GM13976 (cell line): ENCODE data around the gene JAKMIP1.
"Not testable (repeated sequence)": the region's sequence is repeated elsewhere in the genome, so short reads cannot be mapped to it uniquely, and the experiment has no call there.

ENCODE experiments used
- DNase-seq: peaks from one replicate; pipeline ENCODE4 v3.0.0; 2012; ENCODE audit warnings: low spot score
- in situ Hi-C: fragments of 300-500 bp; cut with MboI; formaldehyde crosslinking; loops from one replicate; pipeline ENCODE4 v1.12.0; 2022; ENCODE audit warnings: low sequenced_read_pairs, mixed read lengths, inconsistent platforms; ENCODE audit not compliant: unreplicated experiment
- TF ChIP-seq, protein P1 (sequence below): IDR thresholded peaks from 2 replicates; pipeline ENCODE4 v1.5.1; 2012; ENCODE audit warnings: borderline replicate concordance, mild to moderate bottlenecking; ENCODE audit not compliant: insufficient read depth; ENCODE audit errors: extremely low read depth, missing control alignments, control extremely low read depth

JAKMIP1 gene

DNA sequence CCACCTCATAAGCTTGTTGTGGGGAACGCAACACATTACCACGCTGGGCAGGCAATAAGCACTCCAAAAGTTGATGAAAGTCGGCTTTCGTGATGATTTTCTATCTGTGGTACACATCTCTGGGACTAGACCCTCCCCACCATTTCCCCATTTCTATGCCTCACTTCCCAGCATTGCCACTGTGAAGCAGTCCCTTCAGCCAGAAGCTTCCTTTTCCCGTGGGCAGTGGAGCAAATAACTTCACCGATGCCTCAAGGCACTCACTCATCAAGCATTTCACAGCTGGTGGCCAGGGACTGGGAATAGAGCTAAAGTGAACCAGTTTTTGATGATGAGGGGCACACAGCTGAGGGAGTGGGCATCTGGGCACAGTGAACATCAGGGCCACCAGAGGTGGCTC lies 201.0 kb downstream of the JAKMIP1 start:
- in situ Hi-C loops, result no loop called here

GRCh38 chr4:5998333-5998936 lies 201.9 kb downstream of the JAKMIP1 start:
- in situ Hi-C loops, result no loop called here
- TF ChIP-seq, protein P1, sequence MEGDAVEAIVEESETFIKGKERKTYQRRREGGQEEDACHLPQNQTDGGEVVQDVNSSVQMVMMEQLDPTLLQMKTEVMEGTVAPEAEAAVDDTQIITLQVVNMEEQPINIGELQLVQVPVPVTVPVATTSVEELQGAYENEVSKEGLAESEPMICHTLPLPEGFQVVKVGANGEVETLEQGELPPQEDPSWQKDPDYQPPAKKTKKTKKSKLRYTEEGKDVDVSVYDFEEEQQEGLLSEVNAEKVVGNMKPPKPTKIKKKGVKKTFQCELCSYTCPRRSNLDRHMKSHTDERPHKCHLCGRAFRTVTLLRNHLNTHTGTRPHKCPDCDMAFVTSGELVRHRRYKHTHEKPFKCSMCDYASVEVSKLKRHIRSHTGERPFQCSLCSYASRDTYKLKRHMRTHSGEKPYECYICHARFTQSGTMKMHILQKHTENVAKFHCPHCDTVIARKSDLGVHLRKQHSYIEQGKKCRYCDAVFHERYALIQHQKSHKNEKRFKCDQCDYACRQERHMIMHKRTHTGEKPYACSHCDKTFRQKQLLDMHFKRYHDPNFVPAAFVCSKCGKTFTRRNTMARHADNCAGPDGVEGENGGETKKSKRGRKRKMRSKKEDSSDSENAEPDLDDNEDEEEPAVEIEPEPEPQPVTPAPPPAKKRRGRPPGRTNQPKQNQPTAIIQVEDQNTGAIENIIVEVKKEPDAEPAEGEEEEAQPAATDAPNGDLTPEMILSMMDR, result peak; percentile 93
- DNase-seq, result peak; percentile 83

More for the DNA sequence above, 201.0 kb downstream of the JAKMIP1 start:
- no peak for DNase-seq
- TF ChIP-seq, protein P1, result no peak

DNA sequence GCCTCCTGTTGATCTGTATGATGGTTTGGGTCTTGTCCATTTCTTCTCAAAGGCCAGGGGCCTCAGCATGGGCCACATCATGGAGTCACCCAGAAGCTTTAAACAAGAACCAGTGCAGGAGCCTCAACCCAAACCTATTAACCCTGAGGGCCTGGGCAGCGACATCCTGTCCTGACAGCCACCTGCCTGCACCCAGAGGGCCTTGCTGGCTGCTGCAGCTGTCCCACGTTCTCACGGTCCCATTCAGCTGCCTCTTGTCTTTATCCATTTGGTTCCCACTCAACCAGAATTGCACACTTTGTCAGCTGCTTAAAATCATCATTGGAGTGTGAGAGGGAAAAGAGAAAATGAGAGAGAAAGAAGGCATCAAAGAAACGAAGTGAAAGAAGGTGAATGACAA lies 203.7 kb downstream of the JAKMIP1 start:
- in situ Hi-C loops, result no loop called here
- TF ChIP-seq, protein P1, result no peak
- DNase-seq, result no peak

- TF ChIP-seq, protein P1, result no peak
- in situ Hi-C loops, result no loop called here
- DNase-seq, result no peak
Measured at GRCh38 chr4:5995901-5996623, 204.3 kb downstream of the JAKMIP1 start.

GRCh38 chr4:5993876-5994811 lies 206.2 kb downstream of the JAKMIP1 start:
- in situ Hi-C loops, result no loop called here
- DNase-seq, result no peak
- TF ChIP-seq, protein P1, result no peak

DNA sequence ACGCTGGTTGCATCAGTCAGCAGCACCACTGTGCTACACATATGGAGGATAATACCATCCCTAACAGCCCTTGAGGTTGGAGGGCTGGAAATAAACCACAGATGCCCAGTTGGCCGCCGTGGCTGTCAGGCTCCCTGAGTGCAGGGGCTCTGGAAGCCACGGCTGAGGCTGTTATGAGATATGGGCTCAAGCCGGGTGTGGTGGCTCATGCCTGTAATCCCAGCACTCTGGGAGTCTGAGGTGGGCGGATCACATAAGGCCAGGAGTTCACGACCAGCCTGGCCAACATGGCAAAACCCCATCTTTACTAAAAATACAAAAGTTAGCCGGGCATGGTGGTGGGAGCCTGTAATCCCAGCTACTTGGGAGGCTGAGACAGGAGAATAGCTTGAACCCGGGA lies 207.0 kb downstream of the JAKMIP1 start:
- DNase-seq, in situ Hi-C loops: not testable (repeated sequence)
